NCI-H82 treated with DMSO at 0.1 percent for 48 hours (cell line): ENCODE results near the gene RGS6.

Experiments
- DNase-seq: peaks from one replicate; lab custom pipeline; 2025; ENCODE audit not compliant: unreplicated experiment; lab: John Stamatoyannopoulos, UW

Gene RGS6

GRCh38 chr14:72545411-72546311 lies 613.4 kb downstream of the RGS6 start:
- no peak for DNase-seq

GRCh38 chr14:72546344-72547016 lies 614.3 kb downstream of the RGS6 start:
- no peak for DNase-seq

GRCh38 chr14:72547999-72548398 lies 615.8 kb downstream of the RGS6 start:
- no peak for DNase-seq

GRCh38 chr14:72549026-72549425 lies 616.8 kb downstream of the RGS6 start:
- no peak for DNase-seq

- DNase-seq, result no peak
These were observed 617.6 kb downstream of the RGS6 start for GRCh38 chr14:72549854-72550253.

- DNase-seq, result no peak
These were observed 618.3 kb downstream of the RGS6 start for GRCh38 chr14:72550513-72550912.

GRCh38 chr14:72552236-72552635 lies 620.0 kb downstream of the RGS6 start:
- no peak for DNase-seq

- DNase-seq, result no peak
These were observed 620.9 kb downstream of the RGS6 start for GRCh38 chr14:72553161-72553560.

GRCh38 chr14:72553656-72554055 lies 621.4 kb downstream of the RGS6 start:
- no peak for DNase-seq

GRCh38 chr14:72554401-72554800 lies 622.2 kb downstream of the RGS6 start:
- DNase-seq, result no peak

GRCh38 chr14:72554994-72555608 lies 622.9 kb downstream of the RGS6 start:
- DNase-seq, result no peak

- no peak for DNase-seq
These were observed 623.4 kb downstream of the RGS6 start for GRCh38 chr14:72555609-72556000.

- DNase-seq, result no peak
These were observed 625.4 kb downstream of the RGS6 start for GRCh38 chr14:72557671-72558070.

- DNase-seq, result no peak
These were observed 626.5 kb downstream of the RGS6 start for GRCh38 chr14:72558721-72559120.

- DNase-seq, result no peak
These were observed 627.0 kb downstream of the RGS6 start for GRCh38 chr14:72559202-72559601.

GRCh38 chr14:72559669-72560255 lies 627.5 kb downstream of the RGS6 start:
- no peak for DNase-seq

GRCh38 chr14:72560331-72560730 lies 628.1 kb downstream of the RGS6 start:
- no peak for DNase-seq

GRCh38 chr14:72560889-72561493 lies 628.8 kb downstream of the RGS6 start:
- DNase-seq, result no peak

GRCh38 chr14:72562300-72562699 lies 630.1 kb downstream of the RGS6 start:
- no peak for DNase-seq

GRCh38 chr14:72563676-72564075 lies 631.4 kb downstream of the RGS6 start:
- DNase-seq, result no peak

- no peak for DNase-seq
These were observed 632.9 kb downstream of the RGS6 start for GRCh38 chr14:72565149-72565559.
